Endothelial cell of umbilical vein (primary cell): Measurements from ENCODE around the gene PPP3CA. TPM values are rescaled to one million over a fixed set of nuclear protein-coding genes. Genes with fewer than 3 reads are reported as not detected.

Experiments used
- BruUV-seq: library from RNA; stranded (reverse); fragments of 400-500 nt; replicated peaks from 2 replicates; lab custom pipeline; 2021; lab: Mats Ljungman, UMichigan
- CTCF ChIA-PET: fragments of 300-600, 350-600 bp; sonication (Branson Sonifier 250); formaldehyde crosslinking; loops from one replicate; lab custom pipeline; 2021; ENCODE audit warnings: antibody characterized with exemption, inconsistent platforms; lab: Charles Lee
- POLR2A ChIA-PET: fragments of 300-600, 350-600 bp; sonication (Branson Sonifier 250); formaldehyde crosslinking; loops from one replicate; lab custom pipeline; 2021; ENCODE audit warnings: antibody characterized with exemption, inconsistent platforms; lab: Charles Lee
- DNase-seq: peaks from one replicate; pipeline ENCODE4 v3.0.0-alpha.2; 2011; ENCODE audit warnings: low read depth, low spot score
- FAIRE-seq: peaks from 2 replicates; lab custom pipeline; 2011; peaks lifted over from hg19 to GRCh38; lab: Jason Lieb, UNC
- H2AFZ ChIP-seq: 2 replicates; pipeline ENCODE4 v1.6.0; 2012; ENCODE audit warnings: low read depth, low read length, control low read depth, inconsistent platforms
- H3K27ac ChIP-seq: 2 replicates; pipeline ENCODE4 v1.5.1; 2011; ENCODE audit warnings: low read depth, mild to moderate bottlenecking, control low read depth, low read length, moderate library complexity; ENCODE audit not compliant: insufficient read depth
- H3K27me3 ChIP-seq, 2 experiments: 2 replicates each; pipeline versions ENCODE4 v1.6.0 to v1.6.1; 2011; ENCODE audit warnings: low read length in 2 of 2, mixed read lengths in 1 of 2; ENCODE audit not compliant: control insufficient read depth in 2 of 2, insufficient read depth in 2 of 2
- H3K36me3 ChIP-seq, 2 experiments: 2 replicates in 1 of 2; 3 replicates in 1 of 2; pipeline ENCODE4 v1.5.1; 2011; ENCODE audit warnings: low read length in 2 of 2, mild to moderate bottlenecking in 1 of 2, moderate library complexity in 1 of 2; ENCODE audit not compliant: control insufficient read depth in 2 of 2, insufficient read depth in 2 of 2; ENCODE audit errors: extremely low read depth in 1 of 2
- H3K4me1 ChIP-seq: 3 replicates; pipeline ENCODE4 v1.5.1; 2011; ENCODE audit warnings: mild to moderate bottlenecking, low read length; ENCODE audit not compliant: control insufficient read depth, insufficient read depth; ENCODE audit errors: extremely low read depth
- H3K4me2 ChIP-seq: 2 replicates; pipeline ENCODE4 v1.6.1; 2011; ENCODE audit warnings: low read length, control low read depth, mixed read lengths; ENCODE audit not compliant: insufficient read depth
- H3K4me3 ChIP-seq, 3 experiments: fragments of 200-600 bp in 1 of 3; sonication (generic), shearing (Covaris generic) in 1 of 3; replicated peaks in 1 of 3; 2 replicates each; pipeline ENCODE4 v1.5.1; 2011 to 2016; ENCODE audit warnings: control low read depth in 3 of 3, low read length in 3 of 3, mild to moderate bottlenecking in 2 of 3, inconsistent platforms in 1 of 3, low read depth in 1 of 3, moderate library complexity in 1 of 3; ENCODE audit not compliant: insufficient read depth in 1 of 3
- H3K79me2 ChIP-seq: 2 replicates; pipeline ENCODE4 v1.6.0; 2012; ENCODE audit warnings: low read length, inconsistent platforms; ENCODE audit not compliant: control insufficient read depth, insufficient read depth
- H3K9ac ChIP-seq: replicated peaks from 2 replicates; pipeline ENCODE3; 2011; ENCODE audit warnings: low read length, control low read depth; ENCODE audit not compliant: insufficient read depth; ENCODE audit errors: extremely low read depth
- H3K9me1 ChIP-seq: replicated peaks from 3 replicates; pipeline ENCODE4 v1.6.0; 2011; ENCODE audit warnings: mild to moderate bottlenecking, low read length; ENCODE audit not compliant: control insufficient read depth, insufficient read depth; ENCODE audit errors: extremely low read depth
- H3K9me3 ChIP-seq: replicated peaks from 2 replicates; pipeline ENCODE4 v1.5.1; 2012; ENCODE audit warnings: low read length, inconsistent platforms; ENCODE audit not compliant: control insufficient read depth, insufficient read depth
- H4K20me1 ChIP-seq: replicated peaks from 2 replicates; pipeline ENCODE3; 2011; ENCODE audit warnings: mild to moderate bottlenecking, low read length; ENCODE audit not compliant: control insufficient read depth, insufficient read depth; ENCODE audit errors: extremely low read depth
- EZH2 ChIP-seq: IDR thresholded peaks from 2 replicates; pipeline ENCODE4 v1.6.1; 2012; ENCODE audit warnings: borderline replicate concordance, low read depth, mild to moderate bottlenecking, moderate library complexity, low read length, inconsistent platforms; ENCODE audit not compliant: severe bottlenecking
- FOS ChIP-seq: IDR thresholded peaks from 2 replicates; pipeline ENCODE4 v1.6.1; 2011; ENCODE audit warnings: mild to moderate bottlenecking, low read length, moderate library complexity, borderline replicate concordance; ENCODE audit not compliant: insufficient read depth
- GATA2 ChIP-seq: IDR thresholded peaks from 2 replicates; pipeline ENCODE4 v1.7.0; 2011; ENCODE audit warnings: low read depth, mild to moderate bottlenecking, moderate library complexity, mixed read lengths, low read length; ENCODE audit not compliant: insufficient read length, insufficient read depth
- JUN ChIP-seq: IDR thresholded peaks from 2 replicates; pipeline ENCODE4 v1.6.1; 2011; ENCODE audit warnings: borderline replicate concordance, low read depth; ENCODE audit not compliant: insufficient read length, insufficient read depth
- MYC ChIP-seq: IDR thresholded peaks from one replicate; pipeline ENCODE4 v1.6.1; 2011; ENCODE audit warnings: mild to moderate bottlenecking, low read depth, low read length
- POLR2A ChIP-seq: IDR thresholded peaks from 2 replicates; pipeline ENCODE4 v1.6.1; 2012; ENCODE audit warnings: low read depth, mild to moderate bottlenecking, control low read depth, low read length
- POLR2AphosphoS5 ChIP-seq: IDR thresholded peaks from 2 replicates; pipeline ENCODE4 v1.6.1; 2012; ENCODE audit warnings: low read depth, mild to moderate bottlenecking, control low read depth, low read length, moderate library complexity; ENCODE audit not compliant: insufficient read depth
- dilution Hi-C: fragments of 300-500 bp; cut with MboI; formaldehyde crosslinking; loops from one replicate; pipeline ENCODE4 v1.15.0; 2019; ENCODE audit warnings: low sequenced_read_pairs; ENCODE audit not compliant: extremely low pct_ligation_motif_present
- intact Hi-C: fragments of 100-400 bp; cut with micrococcal nuclease; formaldehyde crosslinking; loops from one replicate; pipeline ENCODE4 v1.10.0; 2022
- polyA plus RNA-seq, 4 experiments: library from polyadenylated mRNA; depleted of rRNA in 3 of 4; stranded (reverse) in 3 of 4; unstranded in 1 of 4; fragments of >200 nt; gene quantifications; 2 replicates each; pipeline versions ENCODE4 v1.2.1 to v1.2.3, GENCODE V29; 2011 to 2012; ENCODE audit warnings: missing spikeins in 1 of 4
- total RNA-seq: library from RNA; stranded (reverse); gene quantifications from 2 replicates; pipeline ENCODE4 v1.2.3, GENCODE V29; 2021
- TF ChIP-seq, protein P1 (sequence below), 2 donors: IDR thresholded peaks; 1 replicate in 1 of 2; 2 replicates in 1 of 2; pipeline ENCODE4 v1.5.1; 2011; ENCODE audit warnings: low read length in 2 of 2, mild to moderate bottlenecking in 2 of 2, moderate library complexity in 2 of 2, control low read depth in 1 of 2, inconsistent platforms in 1 of 2, low read depth in 1 of 2; ENCODE audit not compliant: insufficient read depth in 1 of 2; ENCODE audit errors: extremely low read depth in 1 of 2
- TF ChIP-seq, protein P2 (sequence below): IDR thresholded peaks from 2 replicates; pipeline ENCODE4 v1.6.1; 2011; ENCODE audit not compliant: insufficient read depth, insufficient read length

The PPP3CA gene
- total and polyA plus RNA-seq, 2 donors (not counting 3 experiments of a cell fraction or from before 2014, with no cell fraction given) = 7.0 to 43.3 TPM

DNA sequence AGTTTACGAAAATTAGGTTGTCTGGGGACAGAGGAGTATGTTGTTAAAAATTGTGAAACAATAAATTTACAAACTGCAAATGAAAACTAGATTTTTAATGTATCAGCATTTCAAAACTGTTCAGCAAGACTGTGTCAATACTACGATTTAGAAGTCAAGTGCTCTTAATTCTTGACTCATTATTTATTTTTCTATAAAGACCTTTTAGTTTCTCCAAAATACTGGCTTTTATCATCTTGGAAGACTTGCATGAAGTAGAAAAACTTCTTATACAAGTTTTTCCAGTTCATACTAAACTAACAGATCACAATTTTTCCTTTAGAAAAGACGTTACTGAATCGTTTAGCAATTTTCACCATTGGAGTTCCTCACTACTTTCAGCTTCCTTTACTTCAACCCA, 231.4 kb downstream of the PPP3CA start:
- dilution Hi-C loops (no loop called here), intact Hi-C loops (no loop called here)
- H3K9ac ChIP-seq = no peak overlapping the region
- no peaks in the 10 kb centered on the region for H3K79me2 ChIP-seq
- H3K9me1 ChIP-seq = no peaks in the 10 kb centered on the region
- no peaks in the 10 kb centered on the region for H3K27me3 ChIP-seq
- ChIA-PET POLR2A (no interaction called here), CTCF (no interaction called here)
- H3K27ac ChIP-seq = no peak overlapping the region
- H2AFZ ChIP-seq = no peak overlapping the region
- FAIRE-seq (no peak), DNase-seq (no peak)
- no peaks in the 10 kb centered on the region for H4K20me1 ChIP-seq
- no peak overlapping the region for H3K4me3 ChIP-seq
- H3K36me3 ChIP-seq = no peaks in the 10 kb centered on the region
- no peaks in the 10 kb centered on the region for H3K9me3 ChIP-seq
- TF ChIP-seq JUN (no peak), EZH2 (no peak)
- no peak overlapping the region for H3K4me2 ChIP-seq
- no TSS peak for BruUV-seq
- no peaks in the 10 kb centered on the region for H3K4me1 ChIP-seq

DNA sequence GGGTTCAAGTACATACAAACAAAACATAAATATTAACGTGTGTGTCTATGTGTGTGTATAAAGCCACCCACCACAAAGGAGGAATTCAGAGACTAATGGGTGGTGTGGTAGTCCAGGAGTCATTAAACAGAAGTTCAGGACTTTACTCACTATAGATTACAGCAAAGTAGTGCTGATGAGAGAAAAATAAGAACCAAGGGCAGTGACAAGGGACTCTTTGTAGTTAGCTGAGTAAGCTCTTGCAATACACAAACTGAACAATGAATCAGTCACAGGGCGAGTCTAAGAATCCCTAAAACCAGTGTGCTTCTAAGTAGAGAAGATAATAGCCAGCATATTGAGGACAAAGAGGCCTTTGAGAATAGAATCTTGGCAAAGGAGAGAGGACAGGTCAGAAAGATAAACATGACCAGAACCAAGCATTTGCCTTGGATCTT, 232.4 kb downstream of the PPP3CA start:
- no TSS peak for BruUV-seq
- H3K9ac ChIP-seq = no peak overlapping the region
- dilution Hi-C loops (no loop called here), intact Hi-C loops (no loop called here)
- POLR2A ChIA-PET = no interaction called here
- DNase-seq = no peak
- no peak overlapping the region for H3K27ac ChIP-seq
- no peak overlapping the region for H2AFZ ChIP-seq
- H3K27me3 ChIP-seq = no peaks in the 10 kb centered on the region
- H3K4me2 ChIP-seq = no peak overlapping the region
- H3K36me3 ChIP-seq = no peaks in the 10 kb centered on the region
- no peaks in the 10 kb centered on the region for H3K4me1 ChIP-seq
- H3K9me1 ChIP-seq = no peaks in the 10 kb centered on the region
- TF ChIP-seq MYC = no peak
- TF ChIP-seq JUN = no peak
- TF ChIP-seq, protein P1, sequence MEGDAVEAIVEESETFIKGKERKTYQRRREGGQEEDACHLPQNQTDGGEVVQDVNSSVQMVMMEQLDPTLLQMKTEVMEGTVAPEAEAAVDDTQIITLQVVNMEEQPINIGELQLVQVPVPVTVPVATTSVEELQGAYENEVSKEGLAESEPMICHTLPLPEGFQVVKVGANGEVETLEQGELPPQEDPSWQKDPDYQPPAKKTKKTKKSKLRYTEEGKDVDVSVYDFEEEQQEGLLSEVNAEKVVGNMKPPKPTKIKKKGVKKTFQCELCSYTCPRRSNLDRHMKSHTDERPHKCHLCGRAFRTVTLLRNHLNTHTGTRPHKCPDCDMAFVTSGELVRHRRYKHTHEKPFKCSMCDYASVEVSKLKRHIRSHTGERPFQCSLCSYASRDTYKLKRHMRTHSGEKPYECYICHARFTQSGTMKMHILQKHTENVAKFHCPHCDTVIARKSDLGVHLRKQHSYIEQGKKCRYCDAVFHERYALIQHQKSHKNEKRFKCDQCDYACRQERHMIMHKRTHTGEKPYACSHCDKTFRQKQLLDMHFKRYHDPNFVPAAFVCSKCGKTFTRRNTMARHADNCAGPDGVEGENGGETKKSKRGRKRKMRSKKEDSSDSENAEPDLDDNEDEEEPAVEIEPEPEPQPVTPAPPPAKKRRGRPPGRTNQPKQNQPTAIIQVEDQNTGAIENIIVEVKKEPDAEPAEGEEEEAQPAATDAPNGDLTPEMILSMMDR (IDR thresholded peaks at IDR 0.05; ENCODE audit: extremely low read depth in 1 of 2, insufficient read depth in 1 of 2, low read depth in 1 of 2, low read length in 2 of 2) = no peak
- no peak for TF ChIP-seq GATA2
- TF ChIP-seq, protein P2, sequence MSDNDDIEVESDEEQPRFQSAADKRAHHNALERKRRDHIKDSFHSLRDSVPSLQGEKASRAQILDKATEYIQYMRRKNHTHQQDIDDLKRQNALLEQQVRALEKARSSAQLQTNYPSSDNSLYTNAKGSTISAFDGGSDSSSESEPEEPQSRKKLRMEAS = no peak
- TF ChIP-seq POLR2A = no peak
- TF ChIP-seq FOS = no peak
- TF ChIP-seq POLR2AphosphoS5 = no peak
- no peak for TF ChIP-seq EZH2
- CTCF ChIA-PET = interaction anchor here (0.6 kb wide), 1 partner anchor 842 kb away, joined by 4 read pairs; no protein-coding TSS in a partner anchor
- H3K4me3 ChIP-seq = no peak overlapping the region
- no peaks in the 10 kb centered on the region for H3K9me3 ChIP-seq
- FAIRE-seq = no peak
- no peaks in the 10 kb centered on the region for H3K79me2 ChIP-seq
- no peaks in the 10 kb centered on the region for H4K20me1 ChIP-seq
